NCI-H146 treated with DMSO at 0.1 percent for 48 hours (cell line): ENCODE data around the gene MME.
"Not testable (repeated sequence)": the region's sequence is repeated elsewhere in the genome, so short reads cannot be mapped to it uniquely, and the experiment has no call there.

Experiments used
- DNase-seq: peaks from one replicate; lab custom pipeline; 2025; ENCODE audit not compliant: unreplicated experiment; lab: John Stamatoyannopoulos, UW

MME gene

DNA sequence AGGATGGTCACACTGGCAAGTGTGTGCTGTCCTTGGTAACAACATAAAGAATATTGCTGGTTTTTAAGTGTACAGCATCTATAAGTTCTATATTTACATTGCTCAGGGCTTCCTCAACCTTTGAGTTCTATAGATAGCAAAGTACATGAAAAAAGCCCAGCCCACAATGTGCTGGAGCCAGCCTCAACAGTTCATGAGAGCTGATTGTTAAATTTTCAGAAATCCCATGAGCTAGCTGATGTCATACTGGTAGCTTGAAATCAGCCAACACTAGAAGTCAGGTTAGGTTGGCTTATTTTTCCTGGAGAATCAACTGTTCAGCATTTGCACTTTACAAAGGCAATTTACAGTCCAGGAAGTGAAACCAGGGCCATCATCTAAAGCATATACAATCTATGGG lies 110.6 kb downstream of the MME start:
- no peak for DNase-seq

DNA sequence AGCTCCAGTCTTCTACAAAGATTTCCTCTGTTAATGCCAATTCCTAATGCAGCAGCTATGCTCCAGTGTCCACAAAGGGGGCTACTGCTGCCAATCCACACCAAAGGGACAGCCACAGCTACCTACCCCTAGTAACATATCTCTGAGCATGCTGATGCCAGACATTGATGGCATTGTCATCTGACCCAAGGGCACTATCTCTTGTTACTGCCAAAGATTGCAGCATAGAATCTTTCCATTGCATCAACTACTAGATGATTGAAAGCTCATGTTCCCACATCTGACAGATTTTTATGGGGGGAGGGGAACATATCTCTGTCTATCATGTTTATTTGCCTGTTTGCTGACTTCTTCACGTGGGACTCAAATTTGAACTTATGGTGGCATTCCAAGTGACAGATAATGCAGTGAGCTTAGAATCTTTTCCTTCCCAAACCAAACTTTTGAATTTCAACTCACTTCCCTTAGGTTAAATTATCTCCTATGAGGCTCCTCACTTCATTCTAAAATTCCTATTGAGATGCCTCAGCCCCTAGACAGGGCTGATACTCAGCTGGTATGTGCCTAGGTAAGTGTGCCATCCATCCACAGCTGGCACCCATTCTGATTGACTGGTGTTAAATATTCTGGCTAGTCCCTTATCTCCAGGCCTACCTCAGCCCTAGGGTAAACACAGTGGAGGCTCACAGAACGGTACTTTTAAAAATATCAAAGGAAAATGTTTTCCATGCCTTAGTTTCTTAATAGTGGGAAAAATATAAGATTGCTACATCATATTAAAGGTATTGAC lies 113.0 kb downstream of the MME start:
- no peak for DNase-seq

DNA sequence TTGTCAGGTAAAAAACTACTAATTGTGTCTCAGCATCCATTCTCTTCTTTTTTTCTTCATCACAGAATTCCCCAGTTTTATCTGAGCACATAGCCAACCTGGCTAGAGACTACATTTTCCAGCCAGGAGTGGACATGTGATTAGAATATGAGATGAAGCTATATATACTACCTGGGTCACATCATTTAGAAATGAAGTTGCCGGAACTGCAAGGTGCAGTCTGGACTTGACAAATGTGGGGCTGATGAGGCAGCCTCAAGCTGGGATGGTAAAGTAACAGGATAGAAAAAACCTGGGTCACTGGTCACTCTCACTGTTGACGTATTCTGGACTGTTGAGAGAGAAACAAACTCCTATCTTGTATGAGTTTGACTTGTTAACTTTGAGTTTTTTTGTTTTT lies 113.7 kb downstream of the MME start:
- DNase-seq = no peak

DNA sequence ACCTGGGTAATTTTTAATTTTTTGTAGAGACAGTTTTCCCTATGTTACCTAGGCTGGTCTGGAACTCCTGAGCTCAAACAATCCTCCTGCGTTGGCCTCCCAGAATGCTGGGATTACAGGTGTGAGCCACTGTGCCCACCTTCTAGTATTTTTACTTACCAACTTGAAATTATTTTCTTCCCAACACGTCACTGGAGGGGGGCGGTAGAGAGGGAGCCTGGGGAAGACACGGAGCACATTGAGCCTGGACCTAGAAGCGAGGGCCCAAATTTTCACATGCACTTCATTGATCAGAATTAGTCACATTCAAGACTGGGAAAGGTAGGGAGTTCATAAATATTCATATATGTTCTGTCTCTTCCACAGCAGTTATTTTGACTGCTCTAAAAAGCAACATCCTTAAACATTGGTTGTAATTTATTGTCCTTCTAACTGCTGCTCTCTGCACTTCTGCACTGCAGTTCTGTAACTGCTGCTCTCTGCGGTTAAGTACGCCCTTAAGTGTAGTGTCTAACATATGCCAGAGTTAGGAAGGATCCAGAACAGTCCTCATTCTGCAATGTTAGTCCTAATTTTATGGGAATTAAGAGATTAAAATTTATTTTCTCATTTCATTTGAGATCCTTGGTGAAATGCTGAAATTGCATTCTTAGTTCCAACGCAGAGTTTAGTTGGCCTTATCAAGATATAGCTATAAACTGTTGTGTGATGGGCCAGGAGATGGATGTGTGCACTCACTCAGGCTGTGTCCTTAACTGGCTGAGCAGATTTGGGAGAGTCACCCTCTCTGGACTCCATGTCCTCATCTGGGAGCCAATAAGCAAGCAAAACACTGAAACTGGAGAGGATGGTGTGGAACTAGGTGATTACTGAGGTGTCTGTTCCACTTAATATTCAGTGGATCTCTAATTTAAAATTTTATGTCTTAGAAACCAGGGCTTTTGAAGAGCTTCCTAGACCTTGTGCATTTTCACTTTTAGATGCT lies 115.1 kb downstream of the MME start:
- DNase-seq = no peak

DNA sequence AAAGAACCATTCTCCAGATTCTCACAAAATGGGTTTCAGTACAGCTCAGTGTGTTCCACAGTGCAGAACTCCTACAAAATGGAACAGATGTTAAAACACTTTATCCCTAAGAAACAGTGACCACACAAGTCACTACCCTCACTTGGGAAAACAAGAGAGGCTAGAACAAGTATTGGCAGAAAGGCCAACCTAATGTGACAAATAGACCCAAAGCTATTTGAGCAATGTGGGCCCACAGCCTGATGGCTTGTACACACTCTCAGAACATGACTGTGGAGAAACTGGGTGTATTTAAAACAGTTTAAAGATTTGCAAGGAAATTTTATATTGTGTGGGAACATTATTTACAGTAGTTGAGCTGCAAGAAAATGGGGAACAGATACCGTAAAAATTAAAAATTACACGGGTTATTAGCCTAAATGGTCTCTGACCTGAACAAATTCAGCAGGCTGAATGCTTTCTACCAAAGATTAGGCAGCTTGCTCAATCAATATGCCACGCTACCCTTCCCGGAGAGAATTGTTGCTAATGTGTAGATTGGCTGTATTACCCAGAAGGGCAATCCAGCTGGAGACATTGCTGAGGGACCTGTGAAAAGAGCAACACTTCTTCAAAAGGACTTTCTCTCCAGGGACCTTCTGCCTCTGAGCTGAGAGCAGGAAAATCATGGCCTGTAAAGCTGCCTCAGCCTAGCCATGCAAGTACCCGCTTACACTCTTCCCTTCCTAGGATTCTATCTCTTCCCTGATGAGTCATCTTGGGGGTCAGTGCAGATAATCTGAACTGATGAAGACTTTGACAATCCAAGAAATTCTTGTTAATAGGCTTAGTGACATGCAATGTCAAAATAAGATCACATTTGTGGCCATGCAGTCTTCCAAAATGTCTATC lies 116.3 kb downstream of the MME start:
- DNase-seq = no peak

DNA sequence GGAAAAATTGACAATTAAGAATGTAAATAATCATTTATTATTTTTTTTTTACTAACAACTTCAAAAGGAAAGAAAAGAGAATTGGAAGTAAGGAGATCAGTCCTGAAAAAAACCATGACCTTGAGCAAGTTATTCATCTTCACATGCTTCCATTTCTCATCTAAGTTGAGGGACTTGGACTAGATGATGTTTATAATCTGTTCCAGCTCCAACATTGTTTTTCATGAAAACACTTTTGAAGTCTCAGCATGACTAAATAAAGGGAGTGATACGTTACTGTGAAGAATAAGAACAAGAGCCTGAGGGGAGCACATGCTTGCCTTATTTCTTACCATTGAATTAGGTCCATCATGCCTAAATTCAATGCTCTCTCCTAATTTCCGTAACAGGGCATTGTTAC lies 117.7 kb downstream of the MME start:
- DNase-seq = no peak

DNA sequence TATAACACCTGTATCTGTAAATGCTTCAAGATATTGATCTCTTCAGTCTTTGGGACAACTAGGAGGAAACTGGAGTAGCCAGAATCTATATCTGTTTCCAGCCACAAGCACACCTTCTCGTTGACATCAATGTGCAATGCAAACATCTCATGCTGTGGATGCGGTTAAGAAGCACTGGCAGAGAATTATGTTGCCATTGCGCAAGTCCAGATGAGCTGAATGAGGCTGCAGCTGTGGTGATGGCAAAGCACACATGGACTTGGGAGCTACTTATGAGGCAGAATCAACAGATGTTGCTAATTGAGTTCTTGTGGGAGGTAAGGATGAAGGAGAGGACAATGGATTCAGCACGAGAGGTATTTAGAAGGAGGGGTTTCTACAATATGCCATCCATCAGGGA lies 122.5 kb downstream of the MME start:
- no peak for DNase-seq

DNA sequence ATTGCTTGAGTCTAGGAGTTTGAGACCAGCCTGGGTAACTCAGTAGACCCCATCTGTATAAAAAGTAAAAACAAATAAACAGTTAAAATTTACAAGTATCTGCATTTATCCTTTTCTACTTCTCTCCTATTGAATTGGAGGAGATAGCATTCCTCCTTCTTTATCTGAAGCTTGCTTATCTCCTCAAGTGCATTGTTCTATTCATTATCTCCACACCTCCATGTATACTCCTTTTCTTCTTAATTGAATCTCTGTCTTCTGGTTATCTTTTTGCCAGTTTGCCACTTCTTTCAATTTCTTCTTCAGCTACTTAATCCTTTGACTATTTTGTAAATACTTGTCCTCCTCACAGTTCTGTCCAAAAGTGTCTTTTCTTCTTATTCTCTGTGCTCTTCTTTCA lies 124.7 kb downstream of the MME start:
- no peak for DNase-seq

DNA sequence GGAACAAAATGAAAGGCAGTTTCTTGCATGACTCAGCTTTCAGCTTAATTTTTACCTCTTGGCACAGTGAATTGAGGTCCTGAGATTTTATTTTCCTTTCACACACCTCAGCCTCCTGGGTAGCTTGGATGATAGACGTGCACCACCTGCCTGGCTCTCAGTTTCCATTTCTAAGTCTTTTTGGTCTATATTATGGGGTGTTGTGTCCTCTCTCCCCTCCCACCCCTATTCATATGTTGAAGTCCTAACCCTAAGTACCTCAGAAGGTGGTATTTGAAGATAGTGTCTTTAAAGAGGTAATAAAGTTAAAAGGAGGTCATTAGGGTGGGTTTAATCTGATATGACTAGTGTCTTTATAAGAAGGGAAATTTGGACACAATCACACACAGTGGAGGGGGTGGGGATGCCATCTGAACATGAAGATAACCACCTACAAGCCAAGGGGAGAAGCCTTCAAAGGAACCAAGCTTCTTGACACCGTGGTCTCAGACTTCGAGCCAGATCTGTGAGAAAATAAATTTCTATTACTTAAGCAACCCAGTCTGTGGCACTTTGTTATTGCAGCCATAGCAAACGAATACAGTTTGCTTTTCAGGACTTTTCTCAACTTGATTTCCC lies 128.2 kb downstream of the MME start:
- DNase-seq = no peak

DNA sequence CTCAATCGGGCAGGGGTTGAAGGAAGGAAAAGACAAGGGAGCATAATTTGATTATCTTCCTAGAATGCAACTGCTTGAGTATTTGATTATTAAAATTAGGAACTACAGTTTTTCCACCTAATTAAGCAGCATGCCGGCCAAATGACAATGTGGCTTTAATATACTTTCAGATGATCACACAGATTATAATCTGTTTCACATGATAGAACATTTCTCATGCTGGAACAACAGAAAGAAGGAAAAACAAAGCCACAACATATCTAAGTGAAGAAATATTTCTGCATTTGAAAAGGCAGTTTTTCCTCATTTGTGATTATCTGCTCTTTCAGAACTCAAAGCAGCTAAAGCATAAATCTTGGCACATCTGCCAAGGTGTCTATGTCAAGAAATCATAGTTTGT lies 130.6 kb downstream of the MME start:
- no peak for DNase-seq

DNA sequence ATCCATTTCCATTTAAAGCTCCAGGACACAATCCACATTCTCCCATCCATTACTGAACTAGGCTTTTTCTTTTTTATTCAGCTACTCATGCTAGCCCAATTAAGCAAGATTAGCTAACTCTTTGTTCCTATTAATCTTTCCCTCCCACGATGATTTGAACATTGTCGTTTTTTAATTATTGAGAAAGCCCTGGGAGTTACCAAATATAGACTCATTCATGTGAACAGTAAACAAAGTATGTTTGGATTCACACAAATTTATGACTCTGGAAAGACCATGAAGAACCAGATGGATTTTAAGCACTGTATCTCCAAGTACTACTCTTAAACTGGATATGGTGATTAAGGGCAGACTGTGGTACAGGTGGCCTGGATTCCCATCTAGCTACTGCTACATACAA lies 131.1 kb downstream of the MME start:
- DNase-seq = no peak

DNA sequence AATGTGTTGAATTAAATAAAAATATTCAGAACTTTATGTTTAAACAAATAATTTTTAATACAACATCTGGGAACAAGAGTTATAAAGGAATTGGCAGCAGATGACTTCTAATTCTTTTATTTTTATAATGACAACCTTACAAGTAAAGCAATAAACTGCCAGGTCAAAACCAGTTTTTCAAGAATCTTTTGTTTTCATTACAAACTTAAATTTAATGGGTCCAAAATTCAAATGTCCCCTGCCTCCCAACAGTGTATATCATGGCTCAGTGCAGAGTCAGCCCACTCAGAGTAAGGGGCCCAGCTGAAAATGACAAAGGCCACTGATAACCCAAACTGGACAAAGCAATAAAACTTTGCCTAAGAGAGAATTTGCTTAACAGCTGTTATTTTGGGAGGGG lies 131.8 kb downstream of the MME start:
- DNase-seq = no peak

DNA sequence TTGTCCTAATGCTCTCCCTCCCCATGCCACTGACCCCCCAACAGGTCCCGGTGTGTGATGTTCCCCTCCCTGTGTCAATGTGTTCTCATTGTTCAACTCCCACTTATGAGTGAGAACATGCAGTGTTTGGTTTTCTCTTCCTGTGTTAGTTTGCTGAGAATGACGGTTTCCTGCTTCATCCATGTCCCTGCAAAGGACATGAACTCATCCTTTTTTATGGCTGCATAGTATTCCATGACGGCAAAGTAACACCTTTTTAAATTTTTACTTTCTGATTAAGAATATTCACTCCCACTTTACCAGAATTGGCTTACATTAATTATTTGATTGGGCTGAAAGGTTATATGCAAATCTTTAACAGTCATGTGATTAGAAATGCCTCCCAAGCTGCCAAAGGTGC lies 135.9 kb downstream of the MME start:
- DNase-seq = not testable (repeated sequence)

DNA sequence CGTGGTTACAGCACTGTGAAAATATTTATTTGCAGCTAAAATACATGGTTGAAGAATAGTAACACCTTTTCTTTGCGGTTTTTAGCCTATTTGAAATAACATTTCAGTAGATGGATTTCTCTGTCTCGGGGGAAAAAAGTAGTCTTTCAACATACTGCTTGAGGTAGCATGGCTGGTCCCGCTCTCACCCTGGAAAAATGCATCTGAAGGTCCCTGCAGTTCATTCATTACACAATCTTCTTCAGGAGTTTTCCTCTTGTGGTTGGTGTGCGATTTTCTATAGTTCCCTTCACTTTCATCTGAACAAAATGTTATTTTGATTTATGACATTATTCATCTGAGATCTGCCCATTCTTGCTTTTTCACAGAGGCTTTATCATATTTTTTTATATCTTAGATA lies 137.5 kb downstream of the MME start:
- no peak for DNase-seq

DNA sequence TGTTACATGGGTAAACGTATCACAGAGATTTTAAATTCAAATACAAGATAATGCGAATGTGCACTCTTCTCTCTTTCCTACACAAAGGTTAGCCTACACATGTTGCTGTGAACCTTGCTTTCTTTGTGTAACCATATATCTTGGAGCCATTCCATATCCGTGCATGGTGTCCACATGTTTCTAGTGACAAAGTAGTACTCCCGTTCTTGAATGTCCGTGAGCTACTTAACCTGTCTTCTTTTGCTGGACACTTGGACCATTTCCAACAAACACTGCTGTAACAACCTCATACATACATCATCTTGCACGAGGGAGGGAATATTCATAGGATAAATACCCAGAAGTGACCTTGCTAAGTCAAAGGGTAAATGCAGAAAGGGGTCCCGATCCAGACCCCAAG lies 138.3 kb downstream of the MME start:
- no peak for DNase-seq

DNA sequence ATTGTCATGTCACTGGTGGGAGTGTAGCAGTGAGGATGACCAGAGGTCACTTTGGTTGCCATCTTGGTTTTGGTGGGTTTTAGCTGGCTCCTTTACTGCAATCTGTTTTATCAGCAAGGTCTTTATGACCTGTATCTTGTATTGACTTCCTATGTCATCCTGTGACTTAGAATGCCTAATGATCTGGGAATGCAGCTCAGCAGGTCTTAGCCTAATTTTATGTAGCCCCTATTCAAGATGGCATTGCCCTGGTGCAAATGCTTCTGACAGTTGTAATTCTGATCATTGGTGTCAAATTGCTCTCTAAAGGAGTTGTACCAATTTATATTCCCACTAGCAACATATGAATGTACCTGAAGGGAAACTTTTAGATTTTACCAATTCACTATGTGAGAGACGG lies 139.0 kb downstream of the MME start:
- DNase-seq = no peak

DNA sequence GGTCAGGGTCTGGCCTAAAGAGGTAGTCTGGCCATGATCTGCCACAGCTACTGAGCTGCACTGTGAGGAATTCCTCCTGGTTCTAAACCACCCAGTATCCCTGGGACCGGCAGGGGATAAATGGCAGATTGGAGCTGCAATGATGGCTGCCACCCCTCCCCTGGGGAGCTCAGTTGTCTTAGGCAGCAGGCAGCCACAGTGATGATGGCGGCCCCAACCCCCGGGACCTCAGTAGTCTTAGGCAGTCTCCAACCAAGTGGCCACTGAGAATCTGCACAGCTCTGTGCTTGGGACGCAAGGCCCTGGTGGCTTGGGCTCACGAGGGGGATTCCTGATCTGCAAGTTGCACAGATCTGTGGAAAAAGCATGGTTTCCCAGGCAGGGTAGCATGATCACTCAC lies 145.3 kb downstream of the MME start:
- no peak for DNase-seq

DNA sequence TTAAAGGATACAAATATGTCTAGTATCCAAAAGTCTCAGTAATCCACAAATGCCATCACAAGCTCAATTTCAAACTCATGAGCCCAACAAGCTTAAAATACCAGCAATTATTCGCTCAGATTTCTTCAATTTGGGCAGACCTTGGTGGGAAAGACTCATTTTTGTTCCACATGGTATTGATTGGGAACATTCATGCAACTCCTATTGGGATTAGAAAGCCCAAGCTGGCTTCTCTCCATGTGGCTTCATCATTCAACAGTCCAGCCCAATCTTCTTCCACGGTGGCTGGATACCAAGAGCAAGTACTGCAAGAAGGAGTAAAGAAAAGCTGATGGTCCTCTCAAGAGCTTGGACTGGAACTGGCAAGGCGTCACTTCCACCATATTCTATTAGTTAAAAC lies 147.0 kb downstream of the MME start:
- DNase-seq = no peak

DNA sequence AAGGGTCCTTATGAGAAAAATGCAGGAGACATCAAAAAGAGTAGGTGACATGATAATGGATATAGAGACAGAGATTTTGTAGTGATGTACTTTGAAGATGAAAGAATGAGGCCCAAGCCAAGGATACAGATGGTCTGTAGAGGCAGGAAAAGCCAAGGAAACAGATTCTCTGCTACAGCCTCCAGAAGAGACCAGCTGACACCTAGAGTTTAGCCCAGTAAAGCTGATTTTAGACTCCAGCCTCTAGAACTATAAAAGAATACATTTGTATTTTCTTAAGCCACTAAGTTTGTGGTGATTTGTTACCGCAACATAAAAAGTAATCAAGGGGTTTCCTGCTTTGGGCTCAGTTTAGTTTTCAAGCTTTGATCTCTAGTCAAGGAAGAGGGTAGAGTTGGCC lies 148.6 kb downstream of the MME start:
- DNase-seq = no peak

DNA sequence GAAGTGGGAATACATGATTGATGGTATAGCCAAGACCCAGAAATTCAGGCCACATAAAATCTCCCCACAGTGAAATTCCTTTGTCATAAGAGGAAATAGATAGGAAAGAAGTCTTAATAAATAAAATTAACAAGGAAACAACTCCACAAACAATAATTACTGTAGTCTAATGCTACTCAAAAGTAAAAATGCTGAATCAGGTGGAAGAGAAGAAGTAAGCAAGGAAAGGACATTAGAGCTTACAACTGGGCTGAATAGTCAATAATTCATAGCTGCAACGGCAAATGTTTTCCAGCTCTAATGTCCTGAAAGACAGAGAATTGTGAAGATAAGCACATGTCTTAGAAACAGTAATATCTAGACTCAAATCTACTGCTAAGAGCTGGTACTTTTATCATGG lies 149.0 kb downstream of the MME start:
- DNase-seq = no peak

DNA sequence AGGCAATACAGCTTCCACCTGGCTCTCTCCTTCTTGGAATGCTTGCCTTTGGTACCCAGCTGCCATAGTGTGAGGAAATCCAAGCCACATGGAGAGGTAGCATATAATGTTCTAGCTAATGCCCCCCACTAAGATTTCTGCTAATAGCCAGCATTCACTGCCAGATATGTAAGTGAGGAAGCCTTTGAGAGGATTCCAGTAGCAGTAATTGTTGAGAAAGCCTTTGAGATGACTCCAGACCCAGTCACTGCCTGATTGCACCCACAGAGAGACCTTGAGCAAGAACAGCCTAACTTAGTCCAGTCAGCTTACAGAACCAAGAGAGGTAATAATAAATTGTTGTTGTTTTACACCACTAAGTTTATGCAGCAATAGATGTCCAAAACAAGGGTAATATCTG lies 150.3 kb downstream of the MME start:
- DNase-seq = no peak
